Measurements from ENCODE around the gene SCEL.

The SCEL gene

GRCh38 chr13:77678691-77679235 lies 143.3 kb downstream of the SCEL start:
- Histone ChIP-seq H3K27ac (ENCODE audit: low read depth, low read length) (no peak overlapping the region), H3K4me3 (ENCODE audit: low read depth in 1 of 2, low read length in 2 of 2) (no peak overlapping the region), H3K4me1 (ENCODE audit: insufficient read depth, low read length) (no peaks in the 10 kb centered on the region), H3K36me3 (ENCODE audit: insufficient read depth, low read length) (no peaks in the 10 kb centered on the region), H3K27me3 (ENCODE audit: control insufficient read depth in 1 of 2, insufficient read depth in 2 of 2, low read length in 2 of 2) (no peaks in the 10 kb centered on the region), H3K9me3 (ENCODE audit: low read length) (no peaks in the 10 kb centered on the region), H3K9ac (ENCODE audit: low read length) (no peak overlapping the region)

GRCh38 chr13:77687799-77688198 lies 152.3 kb downstream of the SCEL start:
- Histone ChIP-seq H3K27ac (ENCODE audit: low read depth, low read length) (no peak overlapping the region), H3K4me1 (ENCODE audit: insufficient read depth, low read length) (no peaks in the 10 kb centered on the region), H3K9me3 (ENCODE audit: low read length) (no peaks in the 10 kb centered on the region), H3K4me3 (ENCODE audit: low read depth in 1 of 2, low read length in 2 of 2) (no peak overlapping the region), H3K9ac (ENCODE audit: low read length) (no peak overlapping the region), H3K27me3 (ENCODE audit: control insufficient read depth in 1 of 2, insufficient read depth in 2 of 2, low read length in 2 of 2) (no peaks in the 10 kb centered on the region), H3K36me3 (ENCODE audit: insufficient read depth, low read length) (no peaks in the 10 kb centered on the region)

- Histone ChIP-seq H3K27me3 (ENCODE audit: control insufficient read depth in 1 of 2, insufficient read depth in 2 of 2, low read length in 2 of 2) (no peaks in the 10 kb centered on the region), H3K4me3 (ENCODE audit: low read depth in 1 of 2, low read length in 2 of 2) (no peak overlapping the region), H3K27ac (ENCODE audit: low read depth, low read length) (no peak overlapping the region), H3K9me3 (ENCODE audit: low read length) (no peaks in the 10 kb centered on the region), H3K9ac (ENCODE audit: low read length) (no peak overlapping the region), H3K36me3 (ENCODE audit: insufficient read depth, low read length) (no peaks in the 10 kb centered on the region), H3K4me1 (ENCODE audit: insufficient read depth, low read length) (no peaks in the 10 kb centered on the region)
Observed at GRCh38 chr13:77691871-77692270, 156.4 kb downstream of the SCEL start.

GRCh38 chr13:77692746-77693448 lies 157.4 kb downstream of the SCEL start:
- H3K9ac ChIP-seq (ENCODE audit: low read length): no peak overlapping the region
- no peaks in the 10 kb centered on the region for H3K4me1 ChIP-seq (ENCODE audit: insufficient read depth, low read length)
- H3K27me3 ChIP-seq (ENCODE audit: control insufficient read depth in 1 of 2, insufficient read depth in 2 of 2, low read length in 2 of 2): no peaks in the 10 kb centered on the region
- H3K9me3 ChIP-seq (ENCODE audit: low read length): no peaks in the 10 kb centered on the region
- H3K36me3 ChIP-seq (ENCODE audit: insufficient read depth, low read length): no peaks in the 10 kb centered on the region
- H3K4me3 ChIP-seq (ENCODE audit: low read depth in 1 of 2, low read length in 2 of 2): no peak overlapping the region
- no peak overlapping the region for H3K27ac ChIP-seq (ENCODE audit: low read depth, low read length)

GRCh38 chr13:77693449-77693940 lies 158.0 kb downstream of the SCEL start:
- Histone ChIP-seq H3K9ac (ENCODE audit: low read length) (no peak overlapping the region), H3K4me3 (ENCODE audit: low read depth in 1 of 2, low read length in 2 of 2) (no peak overlapping the region), H3K4me1 (ENCODE audit: insufficient read depth, low read length) (no peaks in the 10 kb centered on the region), H3K27me3 (ENCODE audit: control insufficient read depth in 1 of 2, insufficient read depth in 2 of 2, low read length in 2 of 2) (no peaks in the 10 kb centered on the region), H3K9me3 (ENCODE audit: low read length) (no peaks in the 10 kb centered on the region), H3K27ac (ENCODE audit: low read depth, low read length) (no peak overlapping the region), H3K36me3 (ENCODE audit: insufficient read depth, low read length) (no peaks in the 10 kb centered on the region)
